Measurements from ENCODE around the gene DCAF5. TPM values are rescaled to one million over a fixed set of nuclear protein-coding genes. Genes with fewer than 3 reads are reported as not detected.

Gene DCAF5
- total RNA-seq, 1 donor, result 38.7 TPM

- Histone ChIP-seq H3K9me3 (ENCODE audit: low read depth, low read length) (no peaks in the 10 kb centered on the region), H3K27me3 (ENCODE audit: insufficient read depth, low read length) (no peaks in the 10 kb centered on the region), H2AFZ (ENCODE audit: low read length) (no peak overlapping the region), H3K4me1 (ENCODE audit: insufficient read depth, low read length) (peaks cover 32% of the 10 kb centered on the region), H3K36me3 (ENCODE audit: insufficient read depth, low read length) (peaks cover 42% of the 10 kb centered on the region), H3K4me2 (ENCODE audit: insufficient read depth, low read length) (no peak overlapping the region), H3K79me2 (ENCODE audit: insufficient read depth, low read length) (peaks cover 8% of the 10 kb centered on the region), H3K4me3 (ENCODE audit: insufficient read depth, low read length) (no peak overlapping the region), H4K20me1 (ENCODE audit: insufficient read depth, low read length) (peaks cover 5% of the 10 kb centered on the region), H3K27ac (ENCODE audit: low read depth, low read length) (peak overlapping the region; percentile 79)
- TF ChIP-seq, protein P1, sequence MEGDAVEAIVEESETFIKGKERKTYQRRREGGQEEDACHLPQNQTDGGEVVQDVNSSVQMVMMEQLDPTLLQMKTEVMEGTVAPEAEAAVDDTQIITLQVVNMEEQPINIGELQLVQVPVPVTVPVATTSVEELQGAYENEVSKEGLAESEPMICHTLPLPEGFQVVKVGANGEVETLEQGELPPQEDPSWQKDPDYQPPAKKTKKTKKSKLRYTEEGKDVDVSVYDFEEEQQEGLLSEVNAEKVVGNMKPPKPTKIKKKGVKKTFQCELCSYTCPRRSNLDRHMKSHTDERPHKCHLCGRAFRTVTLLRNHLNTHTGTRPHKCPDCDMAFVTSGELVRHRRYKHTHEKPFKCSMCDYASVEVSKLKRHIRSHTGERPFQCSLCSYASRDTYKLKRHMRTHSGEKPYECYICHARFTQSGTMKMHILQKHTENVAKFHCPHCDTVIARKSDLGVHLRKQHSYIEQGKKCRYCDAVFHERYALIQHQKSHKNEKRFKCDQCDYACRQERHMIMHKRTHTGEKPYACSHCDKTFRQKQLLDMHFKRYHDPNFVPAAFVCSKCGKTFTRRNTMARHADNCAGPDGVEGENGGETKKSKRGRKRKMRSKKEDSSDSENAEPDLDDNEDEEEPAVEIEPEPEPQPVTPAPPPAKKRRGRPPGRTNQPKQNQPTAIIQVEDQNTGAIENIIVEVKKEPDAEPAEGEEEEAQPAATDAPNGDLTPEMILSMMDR (IDR thresholded peaks at IDR 0.05; ENCODE audit: extremely low read depth, low read depth, low read length), result no peak
- no peak for DNase-seq (ENCODE audit: insufficient read length, low spot score, missing footprints)
Observed at GRCh38 chr14:69088586-69088985, 64.3 kb downstream of the DCAF5 start.

DNA sequence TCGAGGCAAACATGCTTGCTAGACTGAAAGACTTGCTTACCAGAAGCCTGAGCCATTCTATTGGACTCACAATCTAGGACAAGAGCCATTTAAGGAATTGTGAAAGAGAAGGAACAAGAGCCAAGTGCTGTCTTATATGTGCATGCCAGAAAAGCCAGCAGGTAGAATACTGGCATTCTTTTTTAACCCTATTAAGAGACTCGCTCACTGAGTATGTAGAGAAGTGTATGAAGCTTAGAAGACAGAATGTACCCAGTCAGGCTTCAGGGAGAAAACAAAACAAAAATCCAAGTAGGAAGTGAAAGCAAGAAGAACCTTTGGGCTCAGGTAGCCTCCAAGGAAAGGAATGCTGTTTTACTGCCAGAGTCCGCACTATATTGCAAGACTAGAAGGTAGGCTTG lies 65.9 kb downstream of the DCAF5 start:
- no peak overlapping the region for H3K4me2 ChIP-seq (ENCODE audit: insufficient read depth, low read length)

DNA sequence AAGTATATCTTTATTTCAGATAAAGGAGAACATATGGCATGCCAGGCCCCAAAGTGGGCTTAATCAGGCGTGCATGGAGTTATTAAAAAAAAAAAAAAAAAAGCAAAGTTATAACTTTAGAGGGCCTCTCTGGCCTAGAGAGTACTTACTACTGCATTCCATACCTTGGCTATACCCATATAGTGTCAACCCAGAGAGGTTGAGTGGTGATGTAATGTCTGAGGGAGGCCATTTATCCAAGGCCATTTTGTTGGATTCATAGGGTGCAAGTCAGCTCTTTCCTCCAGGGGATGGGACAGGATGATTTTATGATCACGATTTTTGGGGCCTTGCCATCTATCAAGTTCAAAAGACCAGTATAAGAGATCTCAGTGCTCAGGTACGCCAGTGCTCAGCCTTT lies 66.4 kb downstream of the DCAF5 start:
- TF ChIP-seq, protein P1 (IDR thresholded peaks at IDR 0.05; ENCODE audit: extremely low read depth, low read depth, low read length), result no peak
- peaks cover 5% of the 10 kb centered on the region for H4K20me1 ChIP-seq (ENCODE audit: insufficient read depth, low read length)
- H3K4me2 ChIP-seq (ENCODE audit: insufficient read depth, low read length), result no peak overlapping the region
- H3K27ac ChIP-seq (ENCODE audit: low read depth, low read length), result peak overlapping the region; percentile 9
- H3K9me3 ChIP-seq (ENCODE audit: low read depth, low read length), result no peaks in the 10 kb centered on the region
- H2AFZ ChIP-seq (ENCODE audit: low read length), result no peak overlapping the region
- H3K27me3 ChIP-seq (ENCODE audit: insufficient read depth, low read length), result no peaks in the 10 kb centered on the region
- H3K79me2 ChIP-seq (ENCODE audit: insufficient read depth, low read length), result peaks cover 9% of the 10 kb centered on the region
- no peak for DNase-seq (ENCODE audit: insufficient read length, low spot score, missing footprints)
- H3K36me3 ChIP-seq (ENCODE audit: insufficient read depth, low read length), result peaks cover 40% of the 10 kb centered on the region
- peaks cover 22% of the 10 kb centered on the region for H3K4me1 ChIP-seq (ENCODE audit: insufficient read depth, low read length)
- no peak overlapping the region for H3K4me3 ChIP-seq (ENCODE audit: insufficient read depth, low read length)

More for the DNA sequence above, 65.9 kb downstream of the DCAF5 start:
- Histone ChIP-seq H3K4me3 (ENCODE audit: insufficient read depth, low read length) (no peak overlapping the region), H3K36me3 (ENCODE audit: insufficient read depth, low read length) (peaks cover 42% of the 10 kb centered on the region), H3K9me3 (ENCODE audit: low read depth, low read length) (no peaks in the 10 kb centered on the region), H2AFZ (ENCODE audit: low read length) (no peak overlapping the region), H3K27me3 (ENCODE audit: insufficient read depth, low read length) (no peaks in the 10 kb centered on the region), H3K4me1 (ENCODE audit: insufficient read depth, low read length) (peaks cover 22% of the 10 kb centered on the region), H4K20me1 (ENCODE audit: insufficient read depth, low read length) (peaks cover 5% of the 10 kb centered on the region), H3K27ac (ENCODE audit: low read depth, low read length) (peak overlapping the region; percentile 9), H3K79me2 (ENCODE audit: insufficient read depth, low read length) (peaks cover 6% of the 10 kb centered on the region)
- DNase-seq (ENCODE audit: insufficient read length, low spot score, missing footprints), result no peak
- TF ChIP-seq, protein P1 (IDR thresholded peaks at IDR 0.05; ENCODE audit: extremely low read depth, low read depth, low read length), result no peak

DNA sequence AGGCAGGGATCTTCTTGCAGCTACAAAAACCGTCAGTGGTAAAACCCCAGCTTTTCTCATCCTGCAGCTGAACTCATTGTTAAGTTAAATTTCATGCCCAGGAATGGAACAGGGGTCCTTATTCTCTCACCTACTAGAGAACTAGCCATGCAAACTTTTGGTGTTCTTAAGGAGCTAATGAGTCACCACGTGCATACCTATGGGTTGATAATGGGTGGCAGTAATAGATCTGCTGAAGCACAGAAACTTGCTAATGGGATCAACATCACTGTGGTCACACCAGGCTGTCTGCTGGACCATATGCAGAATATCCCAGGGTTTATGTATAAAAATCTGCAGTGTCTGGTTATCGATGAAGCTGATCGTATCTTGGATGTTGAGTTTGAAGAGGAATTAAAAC lies 68.9 kb downstream of the DCAF5 start:
- H3K36me3 ChIP-seq (ENCODE audit: insufficient read depth, low read length), result peaks cover 17% of the 10 kb centered on the region
- H3K4me1 ChIP-seq (ENCODE audit: insufficient read depth, low read length), result peaks cover 35% of the 10 kb centered on the region
- peaks cover 6% of the 10 kb centered on the region for H3K79me2 ChIP-seq (ENCODE audit: insufficient read depth, low read length)
- H2AFZ ChIP-seq (ENCODE audit: low read length), result no peak overlapping the region
- DNase-seq (ENCODE audit: insufficient read length, low spot score, missing footprints), result no peak
- H3K4me2 ChIP-seq (ENCODE audit: insufficient read depth, low read length), result no peak overlapping the region
- H3K9me3 ChIP-seq (ENCODE audit: low read depth, low read length), result no peaks in the 10 kb centered on the region
- H3K27ac ChIP-seq (ENCODE audit: low read depth, low read length), result no peak overlapping the region
- TF ChIP-seq, protein P1 (IDR thresholded peaks at IDR 0.05; ENCODE audit: extremely low read depth, low read depth, low read length), result no peak
- no peaks in the 10 kb centered on the region for H4K20me1 ChIP-seq (ENCODE audit: insufficient read depth, low read length)
- H3K27me3 ChIP-seq (ENCODE audit: insufficient read depth, low read length), result no peaks in the 10 kb centered on the region
- H3K4me3 ChIP-seq (ENCODE audit: insufficient read depth, low read length), result no peak overlapping the region
